KOPT-K1 (cell line): ENCODE measurements around the gene CYFIP1.

ENCODE experiments used
- H3K27ac ChIP-seq: fragments of 200-600 bp; sonication (generic); 2 replicates; pipeline ENCODE4 v1.5.1; 2016; ENCODE audit warnings: antibody characterized with exemption, mild to moderate bottlenecking, low read depth, low read length; ENCODE audit not compliant: poor library complexity, severe bottlenecking
- H3K36me3 ChIP-seq: fragments of 200-600 bp; sonication (generic); 2 replicates; pipeline ENCODE4 v1.5.1; 2017; ENCODE audit warnings: antibody characterized with exemption, mild to moderate bottlenecking, low read length, moderate library complexity; ENCODE audit not compliant: insufficient read depth
- H3K9me3 ChIP-seq: fragments of 200-600 bp; sonication (generic); 2 replicates; pipeline ENCODE4 v1.5.1; 2017; ENCODE audit warnings: antibody characterized with exemption, low read length, mild to moderate bottlenecking; ENCODE audit not compliant: insufficient read depth, poor library complexity, severe bottlenecking

CYFIP1 gene

GRCh38 chr15:22922003-22922402 lies 58.2 kb downstream of the CYFIP1 start:
- no peaks in the 10 kb centered on the region for H3K9me3 ChIP-seq

GRCh38 chr15:22919171-22919570 lies 61.0 kb downstream of the CYFIP1 start:
- no peak overlapping the region for H3K27ac ChIP-seq
- H3K9me3 ChIP-seq = no peaks in the 10 kb centered on the region
- no peaks in the 10 kb centered on the region for H3K36me3 ChIP-seq

More at GRCh38 chr15:22922003-22922402, 58.2 kb downstream of the CYFIP1 start:
- Histone ChIP-seq H3K36me3 (no peaks in the 10 kb centered on the region), H3K27ac (no peak overlapping the region)

GRCh38 chr15:22918596-22919140 lies 61.5 kb downstream of the CYFIP1 start:
- no peaks in the 10 kb centered on the region for H3K36me3 ChIP-seq
- H3K27ac ChIP-seq = no peak overlapping the region
- no peaks in the 10 kb centered on the region for H3K9me3 ChIP-seq

GRCh38 chr15:22918056-22918455 lies 62.1 kb downstream of the CYFIP1 start:
- Histone ChIP-seq H3K36me3 (no peaks in the 10 kb centered on the region), H3K9me3 (no peaks in the 10 kb centered on the region), H3K27ac (no peak overlapping the region)

- no peaks in the 10 kb centered on the region for H3K9me3 ChIP-seq
- H3K36me3 ChIP-seq = no peaks in the 10 kb centered on the region
- no peak overlapping the region for H3K27ac ChIP-seq
These were observed 62.6 kb downstream of the CYFIP1 start for GRCh38 chr15:22917556-22917955.

GRCh38 chr15:22916606-22917350 lies 63.4 kb downstream of the CYFIP1 start:
- no peak overlapping the region for H3K27ac ChIP-seq
- no peaks in the 10 kb centered on the region for H3K9me3 ChIP-seq
- H3K36me3 ChIP-seq = no peaks in the 10 kb centered on the region

GRCh38 chr15:22915866-22916515 lies 64.2 kb downstream of the CYFIP1 start:
- H3K9me3 ChIP-seq = no peaks in the 10 kb centered on the region
- no peaks in the 10 kb centered on the region for H3K36me3 ChIP-seq
- no peak overlapping the region for H3K27ac ChIP-seq

GRCh38 chr15:22913646-22914380 lies 66.4 kb downstream of the CYFIP1 start:
- Histone ChIP-seq H3K9me3 (no peaks in the 10 kb centered on the region), H3K27ac (no peak overlapping the region), H3K36me3 (no peaks in the 10 kb centered on the region)

GRCh38 chr15:22912256-22912655 lies 67.9 kb downstream of the CYFIP1 start:
- Histone ChIP-seq H3K9me3 (no peaks in the 10 kb centered on the region), H3K27ac (no peak overlapping the region), H3K36me3 (no peaks in the 10 kb centered on the region)

- no peak overlapping the region for H3K27ac ChIP-seq
- no peaks in the 10 kb centered on the region for H3K9me3 ChIP-seq
- no peaks in the 10 kb centered on the region for H3K36me3 ChIP-seq
These were observed 68.9 kb downstream of the CYFIP1 start for GRCh38 chr15:22911306-22911705.

GRCh38 chr15:22908830-22909229 lies 71.3 kb downstream of the CYFIP1 start:
- Histone ChIP-seq H3K9me3 (no peaks in the 10 kb centered on the region), H3K36me3 (no peaks in the 10 kb centered on the region), H3K27ac (no peak overlapping the region)

GRCh38 chr15:22907161-22907950 lies 72.8 kb downstream of the CYFIP1 start:
- no peaks in the 10 kb centered on the region for H3K36me3 ChIP-seq
- H3K27ac ChIP-seq = no peak overlapping the region

GRCh38 chr15:22904736-22905135 lies 75.4 kb downstream of the CYFIP1 start:
- H3K9me3 ChIP-seq = no peaks in the 10 kb centered on the region
- H3K27ac ChIP-seq = no peak overlapping the region
- no peaks in the 10 kb centered on the region for H3K36me3 ChIP-seq

More at GRCh38 chr15:22907161-22907950, 72.8 kb downstream of the CYFIP1 start:
- no peaks in the 10 kb centered on the region for H3K9me3 ChIP-seq

GRCh38 chr15:22903961-22904534 lies 76.1 kb downstream of the CYFIP1 start:
- Histone ChIP-seq H3K27ac (no peak overlapping the region), H3K9me3 (no peaks in the 10 kb centered on the region), H3K36me3 (no peaks in the 10 kb centered on the region)
